CMK (cell line): Measurements from ENCODE around the gene CUX1.

Experiments used
- DNase-seq: peaks from one replicate; pipeline ENCODE4 v3.0.0-alpha.2; 2010; ENCODE audit warnings: low read depth

Gene CUX1

GRCh38 chr7:102248081-102248455, 430.6 kb downstream of the CUX1 start:
- DNase-seq, result no peak

- no peak for DNase-seq
These were observed 431.3 kb downstream of the CUX1 start for GRCh38 chr7:102248456-102249395.

- no peak for DNase-seq
These were observed 434.3 kb downstream of the CUX1 start for GRCh38 chr7:102251531-102252365.

- no peak for DNase-seq
These were observed 435.0 kb downstream of the CUX1 start for GRCh38 chr7:102252366-102252982.

DNA sequence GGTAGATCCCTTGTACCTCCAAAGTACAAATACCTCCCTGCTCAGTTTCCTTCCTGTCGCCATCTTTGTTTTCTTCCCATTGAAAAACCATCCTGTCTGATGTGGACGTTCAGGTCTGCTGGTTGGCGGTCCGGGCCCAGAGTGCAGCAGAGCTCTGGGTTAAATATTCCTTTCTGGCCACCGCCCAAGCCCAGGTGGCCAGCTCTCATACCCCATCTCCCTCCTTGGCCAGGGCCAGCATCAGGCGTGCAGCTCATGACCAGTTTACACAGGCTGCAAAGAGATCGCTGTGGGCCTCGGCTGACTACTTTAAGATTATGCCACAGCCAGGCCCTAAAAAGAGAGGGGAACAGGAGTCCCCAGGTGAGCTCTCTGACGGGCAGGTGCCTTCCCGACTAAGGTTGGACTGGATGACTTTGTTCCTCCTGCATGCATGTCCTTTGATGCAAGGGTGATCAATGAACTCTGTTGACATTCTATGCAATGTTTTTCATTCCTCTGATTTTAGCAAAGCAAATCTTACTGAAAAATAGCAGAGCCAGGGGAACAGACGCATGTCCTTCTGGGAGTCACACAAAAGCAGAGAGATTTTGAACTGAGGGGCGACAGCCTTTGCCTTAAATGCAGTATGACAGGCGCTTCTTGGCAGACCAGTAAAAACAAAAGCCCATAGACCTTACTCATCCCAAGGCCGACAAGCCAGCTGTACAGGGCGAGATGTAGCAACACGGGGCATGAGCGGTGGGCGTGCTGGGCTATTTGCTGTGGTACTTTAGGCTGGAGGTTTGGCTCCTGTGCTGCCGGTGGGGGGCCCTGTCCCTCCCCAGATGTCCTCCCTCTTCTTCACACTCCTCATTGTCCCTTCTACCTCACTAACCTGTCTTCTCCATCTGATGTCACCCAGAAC, 435.9 kb downstream of the CUX1 start:
- DNase-seq, result no peak

DNA sequence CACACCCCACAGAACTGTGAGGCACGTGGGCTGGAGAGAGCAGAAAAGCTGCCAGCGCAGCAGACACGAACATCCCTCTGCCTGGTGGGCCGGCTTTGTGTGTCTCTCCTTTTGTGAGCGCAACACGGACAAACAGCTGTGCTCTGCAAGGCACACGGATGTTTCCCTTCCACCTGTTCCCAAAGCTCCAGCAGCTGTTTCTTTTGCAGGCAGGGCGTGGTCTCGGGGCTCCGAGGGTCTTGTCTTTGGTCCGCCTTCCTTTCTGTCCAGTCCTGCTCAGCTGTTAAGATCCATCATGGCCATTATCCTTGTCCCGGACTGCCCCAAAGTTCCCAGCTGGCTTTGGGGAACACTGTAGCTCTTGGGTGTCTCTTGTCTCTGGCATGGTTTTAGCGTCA, 436.5 kb downstream of the CUX1 start:
- DNase-seq, result no peak

GRCh38 chr7:102254521-102254920, 437.1 kb downstream of the CUX1 start:
- no peak for DNase-seq

- no peak for DNase-seq
These were observed 438.1 kb downstream of the CUX1 start for GRCh38 chr7:102255501-102255900.

GRCh38 chr7:102255916-102256315, 438.5 kb downstream of the CUX1 start:
- DNase-seq, result no peak

DNA sequence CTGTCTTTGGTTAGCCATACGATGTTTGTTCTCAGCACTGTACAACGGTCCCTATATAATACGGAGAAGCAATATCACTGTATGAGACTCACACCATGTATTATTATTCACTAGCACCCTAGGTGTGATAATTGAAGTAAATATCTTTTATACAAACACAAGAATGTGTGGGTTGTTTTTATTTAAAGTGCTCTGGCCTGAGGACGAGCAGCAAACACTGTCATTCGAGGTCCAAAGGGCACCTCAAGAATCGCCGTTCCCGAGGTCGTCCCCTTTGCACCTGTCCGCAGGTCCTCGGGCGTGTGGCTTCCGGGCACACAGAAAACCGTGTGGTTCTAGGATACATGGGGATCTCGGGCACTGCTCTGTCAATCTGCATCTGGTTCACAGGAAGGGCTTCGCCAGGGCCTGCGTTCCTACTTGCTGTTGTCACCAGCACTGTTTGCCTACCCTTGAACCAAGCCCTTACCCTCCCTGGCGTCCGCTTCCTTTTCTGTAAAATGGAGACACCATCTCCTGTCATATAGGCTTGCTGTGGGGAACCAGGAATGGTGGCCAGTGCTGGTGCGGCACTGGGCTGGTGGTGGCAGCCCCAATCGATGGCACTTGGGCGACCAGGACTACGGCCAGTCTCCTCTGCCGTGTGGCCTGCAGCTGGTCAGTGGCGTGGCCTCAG, 440.8 kb downstream of the CUX1 start:
- DNase-seq, result no peak

DNA sequence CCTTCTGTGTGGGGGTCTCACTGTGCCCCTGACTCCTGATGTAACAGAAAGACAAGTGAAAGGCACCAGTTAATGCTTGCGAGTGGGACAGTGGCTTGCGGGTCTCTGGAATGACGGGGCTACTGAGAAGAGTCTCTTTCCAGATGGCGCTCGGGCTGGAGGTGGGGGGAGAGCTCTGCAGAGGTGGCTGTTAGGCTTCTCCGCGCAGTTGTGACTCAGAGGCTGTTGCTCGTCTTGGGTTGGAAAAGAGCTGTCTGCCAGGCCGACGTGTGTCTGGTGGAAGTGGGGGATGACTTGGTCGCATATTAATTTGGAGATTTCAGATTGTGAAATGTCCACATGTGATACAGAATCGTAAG, 441.3 kb downstream of the CUX1 start:
- no peak for DNase-seq

DNA sequence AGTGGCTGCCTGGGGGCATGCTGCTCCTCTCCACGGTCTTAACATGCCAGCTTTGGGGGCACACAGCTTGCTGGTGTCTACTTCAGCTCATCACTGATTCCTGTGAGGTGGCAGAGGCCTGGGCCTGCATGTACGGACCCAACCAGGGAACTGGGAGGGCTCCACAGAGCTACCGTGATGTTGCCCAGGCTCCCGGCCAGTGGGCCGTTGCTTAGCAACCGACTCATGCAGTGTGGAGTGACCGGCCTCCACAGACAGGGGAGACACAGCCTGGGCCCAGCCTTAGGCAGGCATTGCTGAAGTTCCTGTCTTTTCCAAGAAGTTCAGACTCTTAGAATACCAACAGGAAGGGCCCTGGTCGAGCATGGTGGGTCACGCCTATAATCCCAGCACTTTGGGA, 443.4 kb downstream of the CUX1 start:
- DNase-seq, result no peak

- DNase-seq, result no peak
These were observed 444.0 kb downstream of the CUX1 start for GRCh38 chr7:102261451-102261850.

DNA sequence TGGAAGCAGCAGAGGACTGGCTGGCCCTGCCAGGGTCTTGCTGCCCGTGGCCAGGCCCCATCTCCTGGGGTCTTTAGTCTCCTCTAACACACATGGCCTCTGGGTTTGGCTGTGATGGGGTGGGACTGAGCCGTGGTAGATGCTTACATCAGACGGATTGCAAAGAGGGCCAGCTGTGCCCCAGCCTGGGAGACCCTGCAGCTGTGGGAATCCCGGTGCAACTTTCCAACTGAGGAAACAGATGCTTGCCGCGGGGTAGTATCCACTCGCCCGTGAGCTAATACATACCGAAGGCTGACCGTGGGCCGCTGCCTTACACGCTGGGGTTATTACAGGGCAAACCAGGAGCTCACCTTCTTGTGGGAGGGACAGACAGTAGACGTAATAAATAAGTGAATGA, 445.1 kb downstream of the CUX1 start:
- no peak for DNase-seq

GRCh38 chr7:102264367-102264891, 447.0 kb downstream of the CUX1 start:
- no peak for DNase-seq

DNA sequence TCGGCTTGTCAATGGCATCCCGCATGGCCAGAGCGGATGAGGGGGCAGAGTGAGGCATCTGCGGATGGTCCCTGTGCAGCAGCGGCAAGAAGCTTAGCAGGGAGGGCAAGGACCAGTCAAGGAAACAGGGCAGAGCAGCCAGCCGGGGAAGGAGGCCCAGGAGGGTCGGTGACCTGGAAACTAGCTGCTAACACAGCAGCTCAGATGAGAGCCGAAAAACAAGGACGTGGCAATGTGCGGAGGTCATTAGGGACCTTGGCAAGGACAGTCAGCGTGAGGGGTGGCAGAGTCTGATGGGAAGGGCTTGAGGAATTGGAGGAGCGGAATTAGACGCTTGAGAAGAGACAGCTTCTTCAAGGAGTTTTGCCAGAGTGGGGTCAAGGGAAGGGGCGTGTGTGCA, 449.1 kb downstream of the CUX1 start:
- DNase-seq, result no peak

DNA sequence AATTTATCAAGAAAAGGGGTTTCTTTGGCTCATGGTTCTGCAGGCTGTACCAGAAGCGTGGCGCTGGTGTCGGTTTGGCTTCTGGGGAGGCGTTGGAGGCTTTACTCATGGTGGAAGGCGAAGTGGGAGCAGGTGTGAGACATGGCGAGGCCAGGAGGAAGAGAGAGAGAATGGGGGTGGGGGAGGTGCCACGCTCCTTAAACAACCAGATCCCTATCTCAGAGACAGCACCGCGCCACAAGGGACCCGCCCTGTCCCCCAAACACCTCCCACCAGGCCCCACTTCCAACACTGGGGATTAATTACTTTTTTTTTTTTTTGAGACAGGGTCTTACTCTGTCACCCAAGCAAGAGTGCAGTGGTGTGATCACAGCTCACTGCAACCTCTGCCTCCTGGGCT, 451.2 kb downstream of the CUX1 start:
- no peak for DNase-seq

GRCh38 chr7:102270178-102270887, 452.9 kb downstream of the CUX1 start:
- no peak for DNase-seq

GRCh38 chr7:102271158-102271798, 453.9 kb downstream of the CUX1 start:
- DNase-seq, result no peak
